ENCODE results near the gene SCG3.

SCG3 gene

DNA sequence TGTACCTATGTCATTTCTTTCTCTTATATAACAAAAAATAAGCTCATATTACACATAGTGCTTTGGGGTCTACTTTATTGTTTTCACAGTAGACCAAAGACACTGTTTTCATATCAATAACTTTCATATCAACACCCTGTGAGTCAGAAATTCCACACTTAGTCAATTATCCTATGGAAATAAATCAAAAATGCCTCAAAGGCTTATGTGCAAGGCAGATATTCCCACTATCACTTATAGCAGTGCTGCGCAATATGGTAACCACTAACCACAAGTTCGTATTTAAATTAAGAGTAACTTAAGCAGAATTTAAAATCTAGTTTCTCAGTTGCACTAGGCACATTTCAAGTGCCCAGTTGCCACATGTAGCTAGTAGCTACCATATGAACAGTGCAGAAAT lies 15.9 kb downstream of the SCG3 start:
- no peak for DNase-seq (ENCODE audit: low spot score)
- TF ChIP-seq, protein P1, sequence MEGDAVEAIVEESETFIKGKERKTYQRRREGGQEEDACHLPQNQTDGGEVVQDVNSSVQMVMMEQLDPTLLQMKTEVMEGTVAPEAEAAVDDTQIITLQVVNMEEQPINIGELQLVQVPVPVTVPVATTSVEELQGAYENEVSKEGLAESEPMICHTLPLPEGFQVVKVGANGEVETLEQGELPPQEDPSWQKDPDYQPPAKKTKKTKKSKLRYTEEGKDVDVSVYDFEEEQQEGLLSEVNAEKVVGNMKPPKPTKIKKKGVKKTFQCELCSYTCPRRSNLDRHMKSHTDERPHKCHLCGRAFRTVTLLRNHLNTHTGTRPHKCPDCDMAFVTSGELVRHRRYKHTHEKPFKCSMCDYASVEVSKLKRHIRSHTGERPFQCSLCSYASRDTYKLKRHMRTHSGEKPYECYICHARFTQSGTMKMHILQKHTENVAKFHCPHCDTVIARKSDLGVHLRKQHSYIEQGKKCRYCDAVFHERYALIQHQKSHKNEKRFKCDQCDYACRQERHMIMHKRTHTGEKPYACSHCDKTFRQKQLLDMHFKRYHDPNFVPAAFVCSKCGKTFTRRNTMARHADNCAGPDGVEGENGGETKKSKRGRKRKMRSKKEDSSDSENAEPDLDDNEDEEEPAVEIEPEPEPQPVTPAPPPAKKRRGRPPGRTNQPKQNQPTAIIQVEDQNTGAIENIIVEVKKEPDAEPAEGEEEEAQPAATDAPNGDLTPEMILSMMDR (conservative IDR thresholded peaks at IDR 0.05; ENCODE audit: low read depth): no peak
- ChIA-PET CTCF (interaction anchor here (0.7 kb wide), 1 partner anchor 191 kb away, joined by 3 read pairs; no protein-coding TSS in a partner anchor), POLR2A (ENCODE audit: low non-redundant PET) (no interaction called here)
- no peak overlapping the region for H3K27ac ChIP-seq

DNA sequence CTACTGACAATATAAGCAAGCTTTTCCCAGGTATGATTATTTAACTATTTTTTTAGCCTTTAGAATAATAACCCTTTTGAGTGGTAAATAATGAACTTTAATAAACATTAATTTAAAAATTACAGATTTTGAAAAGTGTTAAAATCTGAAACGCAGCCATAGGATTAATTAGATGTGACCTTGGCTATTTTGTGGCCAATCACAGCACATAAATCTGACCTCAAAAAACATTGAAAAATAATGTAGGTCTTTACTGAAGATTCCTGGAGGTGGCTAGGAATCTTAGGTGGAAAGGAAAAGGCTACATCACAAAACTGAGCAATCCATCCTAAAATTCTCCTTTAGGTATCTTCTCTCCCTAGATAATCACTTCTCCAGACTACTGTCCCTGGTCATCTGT lies 18.1 kb downstream of the SCG3 start:
- no peak for DNase-seq (ENCODE audit: low spot score)
- CTCF ChIA-PET: interaction anchor here (0.7 kb wide), 1 partner anchor 38 kb away, joined by 3 read pairs; no protein-coding TSS in a partner anchor
- no peak overlapping the region for H3K27ac ChIP-seq
- POLR2A ChIA-PET (ENCODE audit: low non-redundant PET): interaction anchor here (0.6 kb wide), 1 partner anchor 9 kb away, joined by 3 read pairs; no protein-coding TSS in a partner anchor
- TF ChIP-seq, protein P1 (conservative IDR thresholded peaks at IDR 0.05; ENCODE audit: low read depth): no peak

DNA sequence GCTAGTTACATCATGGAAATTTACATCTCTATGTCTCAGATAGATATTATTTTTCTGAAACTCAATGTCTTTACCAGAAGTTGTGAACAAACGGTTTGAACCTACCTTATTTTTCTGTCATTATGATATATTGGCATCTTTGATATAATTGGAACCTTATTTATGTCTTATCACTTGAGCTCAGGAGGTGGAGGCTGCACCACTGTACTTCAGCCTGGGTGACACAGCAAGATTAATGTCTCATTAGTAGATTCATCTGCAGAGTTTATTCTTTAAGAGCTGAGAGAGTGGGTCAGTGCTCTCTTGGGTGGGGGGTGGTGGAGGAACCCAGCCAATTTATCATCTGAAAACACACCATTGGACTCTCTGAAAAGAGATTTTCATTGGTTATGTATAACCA lies 21.4 kb downstream of the SCG3 start:
- TF ChIP-seq, protein P1 (conservative IDR thresholded peaks at IDR 0.05; ENCODE audit: low read depth): no peak
- DNase-seq (ENCODE audit: low spot score): no peak
- H3K27ac ChIP-seq: no peak overlapping the region
- CTCF ChIA-PET: interaction anchor here (0.6 kb wide), 1 partner anchor 35 kb away, joined by 3 read pairs; the partner anchor contains the start of gene LYSMD2
- POLR2A ChIA-PET (ENCODE audit: low non-redundant PET): no interaction called here

DNA sequence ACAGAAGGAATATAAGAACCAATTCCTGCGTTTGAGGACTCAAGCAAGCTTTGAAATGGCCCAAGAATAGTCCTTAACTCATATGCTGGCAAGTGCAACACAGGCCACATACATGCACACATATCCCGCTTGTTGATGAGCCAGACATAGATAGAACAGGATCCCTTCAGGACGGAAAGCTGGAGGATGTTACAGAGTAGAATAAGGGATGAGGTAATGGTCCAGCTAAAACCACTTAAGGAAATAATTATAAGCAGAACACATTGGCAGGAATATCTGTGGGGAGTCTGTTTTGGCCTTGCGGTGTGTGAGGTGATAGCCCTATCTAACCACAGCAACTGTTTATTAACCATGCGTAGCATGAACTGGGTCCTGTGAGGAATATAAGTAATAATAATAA lies 25.0 kb downstream of the SCG3 start:
- TF ChIP-seq, protein P1 (conservative IDR thresholded peaks at IDR 0.05; ENCODE audit: low read depth): no peak
- ChIA-PET POLR2A (ENCODE audit: low non-redundant PET) (no interaction called here), CTCF (no interaction called here)
- no peak for DNase-seq (ENCODE audit: low spot score)
- H3K27ac ChIP-seq: no peak overlapping the region

DNA sequence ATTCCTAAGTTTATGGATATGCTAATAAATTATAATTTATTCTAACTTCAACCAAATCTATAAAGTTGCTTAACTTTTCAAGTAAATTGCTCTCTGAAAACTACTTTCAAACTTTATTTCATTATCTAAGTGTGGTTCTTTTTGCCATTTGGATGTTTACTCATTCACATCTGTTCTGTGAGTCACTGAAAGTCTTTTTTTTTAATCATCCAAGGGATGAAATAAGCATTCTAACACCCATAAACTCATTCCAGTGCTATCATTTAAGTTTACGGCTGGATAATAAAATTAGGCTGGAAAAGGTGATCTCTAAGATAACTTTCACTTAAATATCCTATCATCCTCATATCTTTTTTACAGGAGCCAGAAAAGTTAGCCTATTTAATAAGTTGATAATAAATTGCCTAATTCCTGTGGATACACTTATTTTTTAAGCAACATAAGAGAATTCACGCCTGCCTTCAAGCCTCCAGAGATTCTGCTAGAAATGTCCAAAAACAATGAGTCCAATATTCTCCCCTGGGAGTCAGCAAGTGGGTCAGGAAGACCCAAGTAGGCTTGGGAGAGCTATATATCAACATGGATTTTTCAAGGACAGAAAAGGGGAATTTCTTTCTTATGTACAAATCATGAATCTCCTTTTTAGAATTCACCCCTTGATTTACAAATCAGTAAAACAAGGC lies 25.8 kb downstream of the SCG3 start:
- TF ChIP-seq, protein P1 (conservative IDR thresholded peaks at IDR 0.05; ENCODE audit: low read depth): no peak
- ChIA-PET POLR2A (ENCODE audit: low non-redundant PET) (no interaction called here), CTCF (no interaction called here)
- no peak overlapping the region for H3K27ac ChIP-seq
- DNase-seq (ENCODE audit: low spot score): no peak

DNA sequence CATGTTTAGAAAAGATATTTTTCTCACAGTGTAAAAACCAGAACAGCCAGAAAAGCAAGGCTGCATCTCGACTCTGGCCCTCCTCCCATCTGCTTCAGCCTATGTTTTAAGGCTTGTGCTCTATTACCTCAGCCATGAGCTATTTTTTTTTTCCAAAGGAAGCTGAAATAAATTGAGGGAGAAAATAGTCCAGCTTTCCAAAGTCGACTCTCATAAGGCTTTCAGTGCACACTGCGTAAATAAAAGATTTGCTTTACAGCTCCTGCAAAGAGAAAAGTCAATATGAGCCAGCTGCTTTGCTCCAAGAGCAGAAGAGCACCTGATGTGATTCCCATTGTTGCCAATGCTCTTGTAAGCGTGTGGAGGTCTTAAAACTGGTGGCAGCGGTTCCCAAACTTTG lies 26.7 kb downstream of the SCG3 start:
- POLR2A ChIA-PET (ENCODE audit: low non-redundant PET): no interaction called here
- CTCF ChIA-PET: interaction anchor here (0.6 kb wide), 1 partner anchor 70 kb away, joined by 4 read pairs; no protein-coding TSS in a partner anchor
- TF ChIP-seq, protein P1 (conservative IDR thresholded peaks at IDR 0.05; ENCODE audit: low read depth): no peak
- DNase-seq (ENCODE audit: low spot score): no peak
- no peak overlapping the region for H3K27ac ChIP-seq

Measured in RWPE1 (cell line).